ENCODE measurements around the gene PTTG1IP. TPM values are rescaled to one million over a fixed set of nuclear protein-coding genes. Genes with fewer than 3 reads are reported as not detected.

Gene PTTG1IP
- total and polyA plus RNA-seq, 2 donors (not counting 1 experiment from before 2014, with no cell fraction given): 229 to 240 TPM

GRCh38 chr21:44905016-44905727 is 31.7 kb upstream of the PTTG1IP start:
- H3K27me3 ChIP-seq (ENCODE audit: control insufficient read depth, insufficient read depth, low read length): peaks cover 27% of the 10 kb centered on the region
- no peak overlapping the region for H3K27ac ChIP-seq (ENCODE audit: insufficient read depth, low read length)
- no peaks in the 10 kb centered on the region for H3K36me3 ChIP-seq (ENCODE audit: control insufficient read depth, insufficient read depth, low read length)
- no peak overlapping the region for H2AFZ ChIP-seq (ENCODE audit: low read length)
- no peak for TF ChIP-seq EZH2 (IDR thresholded peaks at IDR 0.05; ENCODE audit: low read length, missing control alignments)
- TF ChIP-seq CTCF (conservative IDR thresholded peaks at IDR 0.05 in 1 of 2, IDR thresholded peaks at IDR 0.05 in 1 of 2; ENCODE audit: low read depth in 1 of 2, low read length in 2 of 2): no peak
- H3K79me2 ChIP-seq (ENCODE audit: control insufficient read depth, insufficient read depth, low read length): no peaks in the 10 kb centered on the region
- peaks cover 3% of the 10 kb centered on the region for H3K9me3 ChIP-seq (ENCODE audit: control insufficient read depth, insufficient read depth, low read depth, low read length)
- H4K20me1 ChIP-seq (ENCODE audit: control insufficient read depth, extremely low read depth, insufficient read depth, low read length): no peaks in the 10 kb centered on the region
- no peaks in the 10 kb centered on the region for H3K4me1 ChIP-seq (ENCODE audit: control insufficient read depth, extremely low read depth, insufficient read depth, low read length)
- H3K4me2 ChIP-seq (ENCODE audit: extremely low read depth, insufficient read depth, low read length): no peak overlapping the region
- no peak overlapping the region for H3K9ac ChIP-seq (ENCODE audit: insufficient read depth, low read length)
- DNase-seq (ENCODE audit: low read depth in 2 of 2): no peak
- H3K4me3 ChIP-seq (replicated peaks in 1 of 4; ENCODE audit: control extremely low read depth in 1 of 4, insufficient read depth in 1 of 4, low read depth in 3 of 4, low read length in 4 of 4): no peak overlapping the region

- Histone ChIP-seq H3K4me1 (ENCODE audit: control insufficient read depth, extremely low read depth, insufficient read depth, low read length) (no peaks in the 10 kb centered on the region), H3K9me3 (ENCODE audit: control insufficient read depth, insufficient read depth, low read depth, low read length) (peaks cover 3% of the 10 kb centered on the region), H3K27ac (ENCODE audit: insufficient read depth, low read length) (no peak overlapping the region), H3K79me2 (ENCODE audit: control insufficient read depth, insufficient read depth, low read length) (no peaks in the 10 kb centered on the region), H3K4me2 (ENCODE audit: extremely low read depth, insufficient read depth, low read length) (no peak overlapping the region), H3K36me3 (ENCODE audit: control insufficient read depth, insufficient read depth, low read length) (no peaks in the 10 kb centered on the region), H3K4me3 (replicated peaks in 1 of 4; ENCODE audit: control extremely low read depth in 1 of 4, insufficient read depth in 1 of 4, low read depth in 3 of 4, low read length in 4 of 4) (no peak overlapping the region), H3K9ac (ENCODE audit: insufficient read depth, low read length) (no peak overlapping the region), H3K27me3 (ENCODE audit: control insufficient read depth, insufficient read depth, low read length) (peaks cover 22% of the 10 kb centered on the region), H4K20me1 (ENCODE audit: control insufficient read depth, extremely low read depth, insufficient read depth, low read length) (no peaks in the 10 kb centered on the region), H2AFZ (ENCODE audit: low read length) (no peak overlapping the region)
- TF ChIP-seq CTCF (conservative IDR thresholded peaks at IDR 0.05 in 1 of 2, IDR thresholded peaks at IDR 0.05 in 1 of 2; ENCODE audit: low read depth in 1 of 2, low read length in 2 of 2) (no peak), EZH2 (IDR thresholded peaks at IDR 0.05; ENCODE audit: low read length, missing control alignments) (no peak)
- no peak for DNase-seq (ENCODE audit: low read depth in 2 of 2)
These were observed 30.8 kb upstream of the PTTG1IP start for GRCh38 chr21:44904141-44904923.

GRCh38 chr21:44903689-44904088 is 30.2 kb upstream of the PTTG1IP start:
- no peak for DNase-seq (ENCODE audit: low read depth in 2 of 2)
- H3K9me3 ChIP-seq (ENCODE audit: control insufficient read depth, insufficient read depth, low read depth, low read length): peaks cover 3% of the 10 kb centered on the region
- no peak for TF ChIP-seq EZH2 (IDR thresholded peaks at IDR 0.05; ENCODE audit: low read length, missing control alignments)
- TF ChIP-seq CTCF (conservative IDR thresholded peaks at IDR 0.05 in 1 of 2, IDR thresholded peaks at IDR 0.05 in 1 of 2; ENCODE audit: low read depth in 1 of 2, low read length in 2 of 2): no peak

More at GRCh38 chr21:44903689-44904088, 30.2 kb upstream of the PTTG1IP start:
- H3K27me3 ChIP-seq (ENCODE audit: control insufficient read depth, insufficient read depth, low read length): peaks cover 18% of the 10 kb centered on the region
- H3K9ac ChIP-seq (ENCODE audit: insufficient read depth, low read length): no peak overlapping the region
- no peaks in the 10 kb centered on the region for H3K4me1 ChIP-seq (ENCODE audit: control insufficient read depth, extremely low read depth, insufficient read depth, low read length)
- H3K4me3 ChIP-seq (replicated peaks in 1 of 4; ENCODE audit: control extremely low read depth in 1 of 4, insufficient read depth in 1 of 4, low read depth in 3 of 4, low read length in 4 of 4): no peak overlapping the region
- H4K20me1 ChIP-seq (ENCODE audit: control insufficient read depth, extremely low read depth, insufficient read depth, low read length): no peaks in the 10 kb centered on the region
- no peak overlapping the region for H3K4me2 ChIP-seq (ENCODE audit: extremely low read depth, insufficient read depth, low read length)
- H3K27ac ChIP-seq (ENCODE audit: insufficient read depth, low read length): no peak overlapping the region
- H3K79me2 ChIP-seq (ENCODE audit: control insufficient read depth, insufficient read depth, low read length): no peaks in the 10 kb centered on the region
- no peak overlapping the region for H2AFZ ChIP-seq (ENCODE audit: low read length)
- no peaks in the 10 kb centered on the region for H3K36me3 ChIP-seq (ENCODE audit: control insufficient read depth, insufficient read depth, low read length)
